ENCODE measurements around the gene PCDHGB5. TPM values are rescaled to one million over a fixed set of nuclear protein-coding genes. Genes with fewer than 3 reads are reported as not detected.
"Not testable (repeated sequence)": the region's sequence is repeated elsewhere in the genome, so short reads cannot be mapped to it uniquely, and the experiment has no call there.

PCDHGB5 gene
- polyA plus RNA-seq, 3 donors = 0.01 to 0.08 TPM; not detected in 1

- Histone ChIP-seq H3K27me3 (ENCODE audit: control insufficient read depth in 2 of 2, insufficient read depth in 2 of 2, low read length in 2 of 2) (peaks cover 76 to 98% of the 10 kb centered on the region in 2 donors), H3K4me3 (replicated peaks in 1 of 3; ENCODE audit: low read depth in 2 of 3, low read length in 3 of 3) (peak within 1 kb of the TSS in 2 of 3 experiments; percentile 5 to 64), H3K9me3 (replicated peaks in 1 of 2; ENCODE audit: control insufficient read depth in 1 of 2, insufficient read depth in 1 of 2, low read length in 2 of 2) (peaks cover 33 to 56% of the 10 kb centered on the region in 2 donors), H3K4me2 (replicated peaks; ENCODE audit: extremely low read depth, low read length, poor library complexity, severe bottlenecking) (peak within 1 kb of the TSS; percentile 49)
- H3K79me2 ChIP-seq (ENCODE audit: insufficient read depth, low read length); H3K27ac Mint-ChIP-seq; intact Hi-C loops (cut with micrococcal nuclease); H3K36me3 ChIP-seq (replicated peaks in 1 of 2; ENCODE audit: control insufficient read depth in 1 of 2, insufficient read depth in 2 of 2, low read length in 2 of 2); H3K4me1 ChIP-seq (ENCODE audit: control insufficient read depth in 1 of 2, insufficient read depth in 2 of 2, low read length in 2 of 2); H3K27ac ChIP-seq (ENCODE audit: low read depth in 1 of 2, low read length in 2 of 2); H3K9ac ChIP-seq (ENCODE audit: insufficient read depth, low read length, poor library complexity, severe bottlenecking); H4K20me1 ChIP-seq (ENCODE audit: insufficient read depth, low read length); H2AFZ ChIP-seq (ENCODE audit: insufficient read depth, low read depth, low read length, poor library complexity, severe bottlenecking): not testable (repeated sequence)
- peaks cover 26 to 68% (median 51%) of the 10 kb centered on the region in 7 donors for H3K9me3 Mint-ChIP-seq
- DNase-seq = peak in 2 of 3 donors; percentile 8 to 24
- TF ChIP-seq CTCF (IDR thresholded peaks at IDR 0.05) = peak; percentile 73
- H3K36me3 Mint-ChIP-seq = peaks cover 9 to 14% of the 10 kb centered on the region in 2 donors
- 18% methylated on average over 31 of the region's 51 CpGs for whole genome bisulfite sequencing (ENCODE audit: insufficient coverage)
- H3K4me1 Mint-ChIP-seq = peaks cover 11% of the 10 kb centered on the region
- peak within 1 kb of the TSS; percentile 76 to 92 for H3K4me3 Mint-ChIP-seq
- H3K27me3 Mint-ChIP-seq (ENCODE audit: low read depth in 3 of 3) = peaks cover 73 to 95% (median 91%) of the 10 kb centered on the region in 3 donors
Measured at GRCh38 chr5:141407790-141408505, 10.2 kb downstream of the PCDHGB5 start, which contains the start of gene PCDHGB6. TSS of gene PCDHGB6 (plus strand) at chr5:141408021. CDS start at chr5:141408203, 182 bp downstream.

GRCh38 chr5:141409598-141410306, 12.0 kb downstream of the PCDHGB5 start:
- H3K4me2 ChIP-seq (replicated peaks; ENCODE audit: extremely low read depth, low read length, poor library complexity, severe bottlenecking) = no peak overlapping the region
- TF ChIP-seq CTCF (IDR thresholded peaks at IDR 0.05) = no peak
- Mint-ChIP-seq H3K36me3 (peaks cover 15 to 16% of the 10 kb centered on the region in 2 donors), H3K4me1 (peaks cover 18% of the 10 kb centered on the region), H3K9me3 (peaks cover 21 to 68% (median 53%) of the 10 kb centered on the region in 7 donors), H3K27me3 (ENCODE audit: low read depth in 3 of 3) (peaks cover 76 to 95% (median 91%) of the 10 kb centered on the region in 3 donors), H3K4me3 (peak overlapping the region in 1 of 2 donors; percentile 92), H3K27ac (no peak overlapping the region)
- no peaks in the 10 kb centered on the region for H4K20me1 ChIP-seq (ENCODE audit: insufficient read depth, low read length)
- peaks cover 77 to 98% of the 10 kb centered on the region in 2 donors for H3K27me3 ChIP-seq (ENCODE audit: control insufficient read depth in 2 of 2, insufficient read depth in 2 of 2, low read length in 2 of 2)
- WGBS (ENCODE audit: insufficient coverage) = 30% methylated on average over 60 of the region's 64 CpGs
- H2AFZ ChIP-seq (ENCODE audit: insufficient read depth, low read depth, low read length, poor library complexity, severe bottlenecking) = no peak overlapping the region
- no peaks in the 10 kb centered on the region for H3K36me3 ChIP-seq (replicated peaks in 1 of 2; ENCODE audit: control insufficient read depth in 1 of 2, insufficient read depth in 2 of 2, low read length in 2 of 2)
- H3K27ac ChIP-seq (ENCODE audit: low read depth in 1 of 2, low read length in 2 of 2) = no peak overlapping the region
- peaks cover 11 to 17% of the 10 kb centered on the region in 2 donors for H3K4me1 ChIP-seq (ENCODE audit: control insufficient read depth in 1 of 2, insufficient read depth in 2 of 2, low read length in 2 of 2)
- H3K4me3 ChIP-seq (replicated peaks in 1 of 3; ENCODE audit: low read depth in 2 of 3, low read length in 3 of 3) = no peak overlapping the region
- H3K9ac ChIP-seq (ENCODE audit: insufficient read depth, low read length, poor library complexity, severe bottlenecking) = no peak overlapping the region
- H3K9me3 ChIP-seq (replicated peaks in 1 of 2; ENCODE audit: control insufficient read depth in 1 of 2, insufficient read depth in 1 of 2, low read length in 2 of 2) = peaks cover 32 to 56% of the 10 kb centered on the region in 2 donors
- DNase-seq = no peak
- intact Hi-C loops (cut with micrococcal nuclease) = loop anchor here (5.0 kb wide), 2 partner anchors 113 to 153 kb away; no protein-coding TSS in a partner anchor
- no peaks in the 10 kb centered on the region for H3K79me2 ChIP-seq (ENCODE audit: insufficient read depth, low read length)
